ENCODE results near the gene ITGA11.

The ITGA11 gene

GRCh38 chr15:68389041-68389930 is 42.7 kb downstream of the ITGA11 start:
- no peak for DNase-seq

GRCh38 chr15:68387381-68388143 is 44.4 kb downstream of the ITGA11 start:
- no peak for DNase-seq

DNA sequence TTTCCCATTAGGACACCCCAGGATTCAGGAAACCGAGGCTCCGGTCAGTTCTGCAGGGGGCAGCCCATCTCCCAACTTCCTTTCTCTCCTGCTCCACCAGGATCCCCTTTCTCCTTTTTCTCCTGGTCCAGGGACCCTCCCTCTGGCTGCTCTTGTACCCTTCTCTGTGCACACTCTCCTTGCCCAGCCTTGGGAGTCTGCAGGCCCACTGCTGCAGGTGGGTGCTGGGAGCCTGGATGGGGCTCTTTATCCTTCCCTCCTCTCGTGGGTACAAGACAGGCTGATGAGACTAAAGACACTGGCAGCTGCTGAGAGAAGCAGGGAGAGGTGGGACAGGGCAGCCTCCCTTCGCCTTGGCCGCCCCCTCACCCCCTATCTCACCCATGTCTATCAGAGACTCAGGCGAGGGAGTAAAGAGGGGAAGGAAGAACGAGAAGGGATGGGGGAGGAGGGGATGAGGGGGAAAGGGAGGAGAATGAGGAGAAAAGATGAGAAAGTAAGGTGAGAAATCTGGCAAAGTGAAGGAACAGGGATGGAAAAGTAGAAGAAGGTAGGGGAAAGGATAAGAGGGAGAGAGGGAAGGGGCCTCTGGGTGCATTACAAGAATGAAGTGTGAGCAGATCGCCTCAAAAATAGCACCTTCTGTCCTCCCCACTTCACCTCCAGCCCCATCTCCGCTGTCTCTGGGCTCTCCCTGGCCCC is 45.2 kb downstream of the ITGA11 start:
- no peak for DNase-seq

DNA sequence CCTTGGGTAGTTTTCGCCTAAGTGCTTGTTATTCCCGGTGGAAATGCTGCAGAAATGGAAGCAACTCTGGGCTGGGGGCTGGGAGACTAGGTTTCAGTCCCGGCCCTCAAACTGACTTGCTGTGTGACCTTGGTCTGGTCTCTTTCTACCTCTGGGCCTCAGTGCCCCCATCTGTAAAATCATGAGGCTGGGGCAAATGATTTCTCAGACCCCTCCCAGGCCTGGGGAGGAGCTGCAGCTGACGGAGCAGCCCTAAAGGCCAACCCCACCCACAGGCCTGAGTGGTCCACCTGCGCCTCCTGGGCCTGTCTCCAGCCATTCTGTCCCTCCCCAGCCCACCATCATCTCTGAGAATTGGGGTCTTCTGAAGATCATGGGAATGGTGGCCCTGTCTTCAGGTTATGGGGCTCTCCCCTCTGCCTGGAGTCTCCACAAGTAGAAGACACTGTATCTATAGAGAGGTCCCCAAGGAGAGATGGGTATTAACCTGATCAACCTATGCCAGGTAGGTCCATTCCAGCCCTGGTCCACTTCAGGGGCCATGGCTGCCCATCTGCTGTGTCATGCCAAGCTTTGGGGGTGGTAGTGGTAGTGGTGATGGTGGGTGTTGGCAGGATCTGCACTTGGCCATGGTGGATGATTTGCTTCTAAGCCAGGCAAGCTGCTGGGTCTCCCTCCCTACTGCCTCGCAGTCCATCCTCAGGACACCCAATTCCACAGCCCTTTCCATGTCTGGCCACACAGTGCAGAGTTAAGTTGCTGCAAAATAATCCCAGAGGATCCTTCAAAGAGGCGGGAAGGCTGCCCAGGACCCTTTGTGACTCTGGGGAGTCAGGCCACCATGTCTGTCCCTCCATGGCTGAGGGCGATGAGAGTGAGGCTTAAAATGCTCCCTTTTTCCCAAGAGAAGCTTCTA is 46.0 kb downstream of the ITGA11 start:
- DNase-seq = no peak

- no peak for DNase-seq
These were observed 46.8 kb downstream of the ITGA11 start for GRCh38 chr15:68385240-68385561.

GRCh38 chr15:68384451-68385239 is 47.3 kb downstream of the ITGA11 start:
- peak in 1 of 2 experiments; percentile 5 for DNase-seq

DNA sequence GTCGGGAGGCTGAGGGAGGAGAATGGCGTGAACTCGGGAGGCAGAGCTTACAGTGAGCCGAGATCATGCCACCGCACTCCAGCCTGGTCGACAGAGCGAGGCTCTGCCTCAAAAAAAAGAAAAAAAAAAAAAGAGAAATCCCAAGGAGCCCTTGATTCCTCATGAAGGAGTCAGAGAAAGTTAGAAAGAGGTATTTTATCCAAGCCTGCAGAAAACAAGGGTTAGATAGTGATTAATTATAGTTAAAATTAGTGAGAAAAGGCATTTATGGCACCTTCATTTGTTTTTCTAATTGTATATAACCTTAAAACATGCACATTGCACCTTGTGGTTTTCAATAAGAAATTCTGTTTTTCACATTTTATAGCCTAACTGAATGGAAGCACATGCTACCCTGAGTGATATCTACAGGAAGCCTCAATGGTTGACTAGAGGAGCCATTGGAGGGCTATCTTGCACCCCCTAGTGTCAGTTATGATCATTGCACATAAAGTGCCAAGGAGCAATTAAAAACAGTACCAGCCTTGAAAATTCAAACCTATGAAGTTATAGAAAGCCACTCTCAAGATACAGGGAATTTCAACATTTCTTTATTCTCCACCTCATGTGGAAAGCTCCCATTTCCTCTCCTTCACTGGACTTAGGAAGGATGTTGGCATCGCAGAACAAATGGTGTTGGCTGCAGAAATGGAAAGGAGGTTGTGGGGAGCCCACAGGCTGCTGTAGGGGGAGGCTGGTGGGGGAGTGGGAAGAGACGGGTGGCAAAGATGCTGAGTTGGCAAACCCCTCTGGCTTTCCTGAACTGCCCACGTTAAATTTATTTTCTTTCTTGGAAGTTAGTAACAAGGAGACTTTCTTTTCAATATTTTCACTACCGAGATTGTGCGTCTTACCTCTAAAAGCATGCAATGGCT is 48.5 kb downstream of the ITGA11 start:
- peak in 1 of 2 experiments; percentile 41 for DNase-seq

DNA sequence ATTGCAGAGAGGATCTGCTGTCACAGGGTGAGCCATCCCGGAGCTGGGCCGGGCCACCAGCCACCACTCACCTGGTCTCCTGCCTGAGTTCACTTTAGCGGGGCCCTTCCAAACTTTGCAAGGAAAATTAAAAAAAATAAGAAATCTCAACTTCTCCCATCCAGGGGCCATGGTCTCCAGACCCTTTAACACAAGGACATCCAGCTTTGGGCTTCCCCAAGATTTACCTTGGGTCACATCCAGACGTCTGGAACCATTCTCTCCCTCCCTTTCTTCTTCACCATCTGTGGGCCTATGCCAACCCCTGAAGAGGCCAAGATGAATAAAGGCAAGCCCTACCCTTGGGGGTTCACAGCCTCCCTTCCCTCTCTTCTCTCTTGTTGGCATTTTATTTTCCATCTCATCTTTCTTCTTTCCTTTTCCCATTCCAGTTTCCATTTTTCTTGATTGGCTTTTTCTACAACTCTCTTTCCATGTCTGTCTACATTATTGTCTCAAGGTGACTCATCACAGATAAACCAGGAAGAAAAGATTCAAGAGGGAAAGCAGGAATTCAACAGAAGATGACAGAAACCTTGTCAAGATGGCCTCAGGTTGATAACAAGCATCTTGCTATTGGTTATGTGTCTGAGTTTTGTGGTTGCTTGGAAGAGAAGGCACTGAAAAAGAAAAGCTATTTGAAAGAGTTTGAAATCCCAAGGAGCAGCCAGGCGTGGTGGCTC is 49.5 kb downstream of the ITGA11 start:
- no peak for DNase-seq

DNA sequence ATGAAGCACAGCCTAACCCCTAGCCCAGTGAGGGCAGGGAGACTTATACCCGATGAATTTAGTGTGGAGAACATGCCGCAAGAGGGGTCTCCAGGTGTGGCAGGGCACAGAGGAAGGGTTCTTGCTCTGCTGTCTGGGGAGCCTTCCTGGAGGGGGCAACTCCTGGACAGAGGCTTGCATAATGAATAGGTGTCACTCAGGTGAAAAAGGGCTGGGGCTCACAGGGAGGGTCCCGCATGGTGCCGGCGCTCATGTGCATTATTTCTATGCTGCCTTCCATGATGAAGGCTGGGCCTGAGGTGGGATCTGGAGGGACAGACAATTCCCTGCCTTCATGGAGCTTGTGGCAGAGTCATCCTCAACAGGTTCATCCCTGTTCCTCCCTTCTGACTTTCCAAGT is 51.5 kb downstream of the ITGA11 start:
- no peak for DNase-seq

- no peak for DNase-seq
These were observed 52.1 kb downstream of the ITGA11 start for GRCh38 chr15:68379759-68380290.

DNA sequence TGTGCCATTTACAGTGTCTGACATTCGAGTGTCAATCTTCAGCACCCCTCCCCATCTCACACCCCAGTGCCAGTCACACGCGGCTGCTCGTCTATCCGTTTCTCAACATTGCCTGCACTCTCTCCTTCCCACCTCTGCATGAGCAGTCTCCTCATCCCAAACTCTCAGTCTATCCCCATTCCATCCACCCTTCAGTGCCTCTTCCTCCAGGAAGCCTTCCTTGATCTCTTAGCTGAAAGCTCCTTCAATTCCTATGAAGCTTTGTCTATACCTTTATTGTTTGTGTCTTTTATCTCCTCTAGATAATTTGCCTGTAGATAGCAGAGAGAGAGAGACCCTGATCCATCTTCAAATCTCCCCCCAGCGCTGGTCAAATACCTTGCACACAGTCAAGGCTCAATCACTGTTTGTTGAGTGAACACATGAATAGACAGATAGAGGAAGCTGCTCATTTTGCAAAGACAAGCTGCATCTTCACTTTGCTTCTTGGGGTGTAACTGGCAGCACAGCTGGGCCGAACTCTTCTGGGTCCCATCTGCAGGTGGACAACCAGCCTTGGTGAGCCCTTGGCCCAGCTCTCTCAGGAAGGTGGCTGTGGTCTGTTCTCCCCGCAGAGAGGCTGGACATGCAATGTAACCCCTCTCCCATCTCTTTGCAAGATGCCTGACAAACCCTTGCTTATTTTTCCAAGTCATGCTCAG is 52.8 kb downstream of the ITGA11 start:
- no peak for DNase-seq

DNA sequence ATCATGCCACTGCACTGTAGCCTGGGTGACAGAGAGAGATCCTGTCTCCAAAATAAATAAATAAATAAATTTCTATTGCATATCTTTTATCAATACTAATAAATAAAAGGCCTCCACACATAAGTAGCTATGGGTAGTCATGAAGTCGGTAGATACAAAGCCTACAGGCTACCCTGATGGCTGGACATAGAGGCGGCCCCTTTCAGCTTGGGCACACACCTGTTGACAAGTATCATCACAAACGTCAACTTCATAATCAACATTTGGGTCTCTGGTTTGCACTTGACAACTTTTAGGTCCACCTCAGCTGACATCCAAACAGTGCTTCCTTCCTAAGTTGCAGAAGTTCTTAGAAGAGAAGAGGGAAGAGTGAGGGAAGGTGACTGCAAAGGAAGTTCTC is 53.4 kb downstream of the ITGA11 start:
- DNase-seq = no peak

GRCh38 chr15:68377766-68378165 is 54.2 kb downstream of the ITGA11 start:
- no peak for DNase-seq

DNA sequence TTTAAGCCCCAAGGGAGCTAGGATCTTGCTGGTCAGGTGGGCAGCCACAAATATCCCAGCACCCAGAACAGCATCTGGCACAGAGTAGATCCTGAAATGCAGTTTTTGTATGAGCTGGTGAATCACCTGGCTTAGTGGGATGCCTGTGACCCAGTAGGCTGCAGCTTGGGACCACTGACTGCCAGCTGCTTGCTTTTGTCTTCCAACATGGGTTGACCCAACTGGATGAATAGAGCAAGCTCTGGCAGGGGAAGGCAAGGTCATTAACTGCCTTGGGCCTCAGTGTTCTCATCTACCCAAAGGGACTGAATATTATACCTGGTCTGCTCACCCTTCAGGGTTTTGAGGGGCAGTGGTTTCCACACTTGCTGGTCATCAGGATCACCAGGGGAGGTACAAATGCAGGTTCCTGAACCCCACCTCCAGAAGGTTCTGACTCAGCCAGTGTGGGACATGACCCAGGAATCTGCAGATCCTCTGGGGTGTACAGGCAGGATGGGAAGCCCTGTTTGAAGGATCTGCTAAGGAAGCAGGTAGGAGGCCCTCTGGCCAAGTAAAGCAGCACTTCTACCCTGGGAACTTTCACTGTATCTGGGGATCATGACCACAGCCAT is 55.4 kb downstream of the ITGA11 start:
- DNase-seq = no peak

DNA sequence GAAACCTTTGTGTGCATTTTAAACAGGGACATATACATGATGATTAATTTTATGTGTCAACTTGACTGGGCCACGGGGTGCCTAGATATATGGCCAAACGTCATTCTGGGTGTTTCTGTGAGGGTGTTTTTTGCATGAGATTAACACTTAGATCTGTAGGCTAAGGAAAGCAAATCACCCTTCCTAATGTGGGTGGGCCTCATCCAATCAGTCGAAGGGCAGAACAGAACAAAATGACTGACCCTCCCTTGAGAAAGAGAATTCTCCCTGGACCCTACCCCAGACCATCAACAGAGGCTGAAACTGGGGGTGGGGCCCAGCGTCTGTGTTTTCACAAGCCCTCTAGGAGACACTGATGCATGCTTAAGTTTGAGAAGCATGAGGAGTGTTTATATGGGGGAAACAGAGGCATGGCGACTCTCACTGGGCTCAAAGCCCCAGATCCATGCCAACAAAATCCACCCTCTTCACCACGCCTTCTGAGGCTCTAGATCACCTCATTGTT is 56.2 kb downstream of the ITGA11 start:
- no peak for DNase-seq

GRCh38 chr15:68375191-68375631 is 56.8 kb downstream of the ITGA11 start:
- DNase-seq = no peak

DNA sequence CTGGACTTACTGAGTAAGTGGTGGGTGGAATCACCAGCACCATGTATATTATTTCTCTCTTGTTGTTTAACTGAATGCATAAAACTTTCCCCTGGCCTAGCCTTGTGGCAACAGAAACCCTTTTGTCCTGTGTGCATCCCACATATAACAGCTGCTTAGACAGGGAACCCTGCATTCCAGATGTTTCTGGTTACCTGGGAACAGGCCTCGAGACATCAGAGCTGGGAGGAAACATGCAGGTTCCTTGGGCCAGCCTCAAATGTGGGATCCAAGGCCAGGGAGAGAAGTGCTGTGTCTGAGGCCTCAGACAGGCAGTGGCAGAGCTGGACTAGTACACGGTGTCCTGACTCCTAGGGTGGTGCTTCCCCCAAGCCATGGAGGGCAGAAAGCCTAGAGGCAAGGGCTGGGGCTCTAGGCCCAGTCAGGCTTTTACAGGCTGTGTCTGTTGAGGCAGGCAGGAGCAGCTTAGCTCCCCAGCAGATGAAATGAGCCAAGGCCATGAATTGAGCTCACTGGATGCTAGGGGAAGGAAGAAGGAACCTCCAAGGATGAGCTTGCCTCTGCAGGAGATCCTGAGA is 57.7 kb downstream of the ITGA11 start:
- DNase-seq = no peak

GRCh38 chr15:68373028-68373427 is 58.9 kb downstream of the ITGA11 start:
- no peak for DNase-seq

Data from SW 1271 (cell line).